HG03139 (cell line): ENCODE measurements around the gene SSPN.

Experiments
- ATAC-seq: cut with Tn5 transposase; IDR thresholded peaks from one replicate; pipeline ENCODE4 v1.9.1; 2021; ENCODE audit not compliant: unreplicated experiment

SSPN gene

DNA sequence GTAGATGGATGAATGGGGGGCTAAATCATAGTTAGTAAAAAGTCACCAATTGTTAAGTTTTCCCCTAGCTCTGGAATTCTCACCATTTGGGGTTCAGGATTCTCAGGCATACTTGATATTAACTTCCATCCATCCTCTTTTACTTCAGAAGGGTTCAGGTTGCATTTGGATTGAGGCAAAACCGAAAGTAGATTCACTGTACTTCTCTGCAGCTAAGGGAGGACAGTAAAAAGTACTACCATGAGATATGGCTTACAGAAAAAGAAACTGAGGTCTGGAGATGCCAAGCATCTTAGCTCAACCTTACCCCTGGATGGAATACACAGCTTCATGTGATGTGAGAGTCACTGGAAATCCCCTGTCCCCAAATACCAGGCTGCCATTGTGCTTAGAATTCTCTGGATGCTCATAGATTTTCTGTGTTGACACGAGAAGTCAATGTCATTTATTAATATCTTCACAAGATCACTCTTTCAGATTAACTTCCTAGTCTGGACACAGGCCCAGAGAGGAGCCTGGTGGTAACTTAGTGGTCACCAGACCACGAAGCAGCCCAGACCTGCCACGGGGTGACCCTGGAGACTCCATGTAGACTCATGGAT is 87.1 kb downstream of the SSPN start:
- no peak for ATAC-seq

DNA sequence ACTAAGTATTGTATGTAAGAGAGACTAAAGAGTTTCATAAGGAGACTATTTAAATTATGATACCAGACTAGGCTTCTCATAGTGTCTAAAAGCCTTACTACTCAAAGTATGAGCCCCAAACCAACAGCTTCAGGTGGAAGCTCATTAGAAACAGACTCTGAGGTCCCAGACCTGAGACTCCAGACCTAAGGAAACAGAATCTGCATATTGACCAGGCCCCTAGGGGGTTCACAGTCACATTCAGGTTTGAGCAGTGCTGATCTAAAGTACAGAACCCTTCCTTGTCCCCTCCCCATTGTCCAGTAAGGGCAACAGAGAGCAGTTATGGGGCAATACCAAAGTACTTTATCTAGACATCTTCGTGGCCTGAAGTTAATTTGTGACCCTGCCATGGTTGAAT is 87.7 kb downstream of the SSPN start:
- no peak for ATAC-seq

DNA sequence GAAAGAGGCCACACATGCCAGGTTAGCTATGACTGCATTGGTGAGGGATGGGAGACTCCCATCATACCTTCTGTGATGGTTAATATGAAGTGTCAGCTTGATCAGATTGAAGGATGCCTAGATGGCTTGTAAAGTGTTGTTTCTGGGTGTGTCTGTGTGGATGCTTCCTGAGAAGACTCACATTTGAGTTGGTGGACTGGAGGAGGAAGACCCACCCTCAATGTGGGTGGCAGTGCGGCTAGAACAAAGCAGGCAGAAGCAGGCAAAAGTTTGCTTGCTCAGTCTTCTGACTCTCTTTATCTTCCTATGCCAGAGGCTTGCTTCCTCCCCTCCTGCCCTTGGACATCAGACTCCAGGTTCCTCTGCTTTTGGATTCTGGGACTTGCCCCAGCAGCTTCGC is 88.2 kb downstream of the SSPN start:
- no peak for ATAC-seq

DNA sequence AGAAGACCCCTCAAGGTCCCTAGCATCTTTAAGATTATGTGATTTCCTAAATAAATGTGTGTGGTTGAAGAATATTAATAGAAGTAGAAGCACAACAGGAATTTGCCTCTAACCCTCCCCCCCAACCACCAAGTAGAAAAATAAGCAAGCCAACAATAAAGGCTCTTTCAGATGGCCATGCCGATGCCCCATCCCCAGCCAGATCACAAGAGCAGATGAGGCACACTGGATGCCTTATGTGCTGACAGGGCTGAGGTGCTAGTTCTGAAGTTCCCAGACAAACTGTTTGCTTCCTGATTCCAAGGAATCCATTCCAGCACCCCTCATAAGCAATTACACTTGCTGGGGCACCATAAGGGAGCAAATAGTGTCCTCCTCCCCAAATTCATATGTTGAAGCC is 90.0 kb downstream of the SSPN start:
- ATAC-seq: no peak

- ATAC-seq: no peak
These were observed 90.8 kb downstream of the SSPN start for GRCh38 chr12:26286186-26286585.

DNA sequence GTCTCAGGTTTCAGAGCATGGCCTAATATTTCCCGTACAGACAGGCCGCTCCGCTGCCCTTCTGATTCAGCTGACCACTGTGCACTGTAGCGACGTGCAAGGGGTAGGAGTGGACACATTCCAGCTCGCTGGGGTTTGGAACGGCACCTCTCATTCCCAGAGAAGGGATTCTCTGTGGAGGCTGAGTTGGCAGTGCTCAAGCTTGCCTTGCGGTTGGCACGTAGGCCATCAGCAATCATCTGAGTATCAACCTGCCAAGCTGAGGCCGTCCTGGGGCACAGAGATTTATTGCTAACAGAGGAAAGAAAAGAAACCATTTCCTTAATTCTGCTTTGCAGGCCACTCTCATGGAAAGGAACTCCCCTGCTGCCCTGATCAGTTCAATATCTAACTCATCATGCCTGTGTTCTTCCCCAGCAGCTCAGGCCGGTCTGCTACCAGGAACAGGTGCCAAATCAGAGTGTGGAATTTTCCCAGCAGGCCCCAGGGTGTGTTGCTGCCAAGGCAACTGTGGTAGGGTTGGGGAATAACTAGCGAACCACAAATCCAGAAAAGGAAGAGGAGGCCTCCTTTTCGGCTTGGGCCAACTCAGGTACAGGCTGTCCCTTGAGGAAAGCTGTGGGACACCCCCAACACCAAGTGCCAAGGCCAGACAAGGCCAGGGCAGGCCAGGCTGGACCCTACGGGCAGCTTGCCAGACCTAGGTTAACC is 92.5 kb downstream of the SSPN start:
- ATAC-seq: no peak

GRCh38 chr12:26290565-26290964 is 95.2 kb downstream of the SSPN start:
- no peak for ATAC-seq

- no peak for ATAC-seq
These were observed 97.2 kb downstream of the SSPN start for GRCh38 chr12:26292596-26292995.

DNA sequence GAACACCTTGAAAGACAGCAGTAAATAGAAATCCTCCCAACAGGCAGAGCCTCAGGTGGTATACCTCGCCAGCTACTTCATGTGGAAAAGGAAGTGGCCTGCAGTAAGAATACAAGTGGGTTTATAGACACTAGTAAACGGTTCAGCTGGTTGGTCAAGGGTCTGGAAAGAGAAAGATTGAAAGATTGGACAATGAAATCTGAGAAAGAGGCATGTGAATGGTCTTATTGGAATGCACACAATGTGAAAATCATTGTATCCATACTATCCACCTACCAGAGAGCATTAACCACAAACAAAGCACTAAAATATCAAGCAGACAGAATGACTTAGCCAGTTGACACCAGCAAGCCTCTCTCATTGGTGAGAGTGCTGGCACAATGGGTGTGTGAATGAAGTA is 98.2 kb downstream of the SSPN start:
- no peak for ATAC-seq

DNA sequence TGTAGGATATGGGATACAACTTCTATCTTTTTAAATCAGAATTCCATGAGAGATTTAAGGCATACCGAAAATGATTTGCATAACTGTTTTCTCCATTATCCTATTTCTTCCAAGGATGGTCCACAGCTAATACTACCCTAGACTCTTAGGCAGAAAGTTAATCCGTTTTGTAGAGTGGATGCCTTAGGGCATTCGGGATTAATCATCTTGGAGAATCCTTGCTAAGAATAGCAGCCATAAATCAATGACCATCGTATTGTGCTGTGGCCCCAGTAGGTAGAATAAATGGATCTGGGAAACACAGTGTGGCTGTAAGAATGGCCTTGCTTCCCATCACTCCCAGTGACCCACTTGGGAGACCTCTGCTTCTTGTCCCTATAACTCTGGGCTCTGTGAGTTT is 99.6 kb downstream of the SSPN start:
- ATAC-seq: no peak

- ATAC-seq: no peak
These were observed 102.2 kb downstream of the SSPN start for GRCh38 chr12:26297396-26298070.

- ATAC-seq: peak; percentile 95
These were observed 103.6 kb downstream of the SSPN start for GRCh38 chr12:26298785-26299621.

DNA sequence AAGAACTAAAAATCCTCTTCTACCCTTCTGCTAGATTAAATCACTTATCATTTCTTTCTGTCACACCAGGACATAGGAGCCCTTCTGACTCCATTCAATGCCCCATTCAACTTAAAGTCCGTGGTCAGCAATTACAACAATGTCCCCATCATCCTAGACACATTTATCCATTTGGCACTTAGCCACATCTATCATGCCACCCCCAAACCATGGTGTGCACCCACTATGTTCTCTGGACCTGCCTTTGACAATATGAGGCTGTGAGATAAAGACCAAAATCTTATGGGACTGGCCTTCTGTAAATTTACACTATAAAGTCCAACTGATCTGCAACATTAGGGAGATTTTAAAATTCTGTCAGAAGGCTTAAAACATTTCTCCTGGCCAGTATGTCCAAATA is 104.4 kb downstream of the SSPN start:
- no peak for ATAC-seq
